Lung (tissue), 12 donors: Measurements from ENCODE around the gene CELF1. TPM values are rescaled to one million over a fixed set of nuclear protein-coding genes. Genes with fewer than 3 reads are reported as not detected.
"Not testable (repeated sequence)": the region's sequence is repeated elsewhere in the genome, so short reads cannot be mapped to it uniquely, and the experiment has no call there.

Experiments used
- ATAC-seq: fragments of 200-7000 bp; cut with Tn5 transposase; one replicate; pipeline ENCODE4 v1.9.1; 2020; ENCODE audit warnings: moderate number of reproducible peaks; ENCODE audit not compliant: insufficient read depth, low FRiP score
- DNase-seq, 3 donors: peaks; one replicate each; pipeline ENCODE4 v3.0.0-alpha.2; 2013 to 2017
- H3K27ac ChIP-seq, 2 donors: one replicate each; pipeline ENCODE4 v1.5.1; 2013; ENCODE audit warnings: mild to moderate bottlenecking in 2 of 2, moderate library complexity in 2 of 2, control low read depth in 1 of 2, inconsistent platforms in 1 of 2, low read depth in 1 of 2, low read length in 1 of 2
- H3K27me3 ChIP-seq, 3 donors: one replicate each; pipeline ENCODE4 v1.5.1; 2013; ENCODE audit warnings: low read length in 2 of 3; ENCODE audit not compliant: control insufficient read depth in 3 of 3, insufficient read depth in 3 of 3
- H3K36me3 ChIP-seq, 4 donors: one replicate each; pipeline ENCODE4 v1.5.1; 2013; ENCODE audit warnings: low read length in 4 of 4, mild to moderate bottlenecking in 1 of 4, moderate library complexity in 1 of 4; ENCODE audit not compliant: control insufficient read depth in 4 of 4, insufficient read depth in 4 of 4
- H3K4me1 ChIP-seq, 5 donors: one replicate each; pipeline ENCODE4 v1.5.1; 2013; ENCODE audit warnings: low read length in 5 of 5, mild to moderate bottlenecking in 2 of 5, moderate library complexity in 1 of 5; ENCODE audit not compliant: control insufficient read depth in 5 of 5, insufficient read depth in 5 of 5
- H3K4me3 ChIP-seq: one replicate; pipeline ENCODE4 v1.5.1; 2013; ENCODE audit warnings: mild to moderate bottlenecking, control low read depth, moderate library complexity
- H3K9ac ChIP-seq, 2 donors: one replicate each; pipeline ENCODE4 v1.5.1; 2013; ENCODE audit warnings: low read length in 2 of 2, control low read depth in 1 of 2; ENCODE audit not compliant: insufficient read depth in 1 of 2
- H3K9me3 ChIP-seq, 4 donors: one replicate each; pipeline ENCODE4 v1.5.1; 2013; ENCODE audit warnings: low read length in 3 of 4, mild to moderate bottlenecking in 1 of 4, moderate library complexity in 1 of 4; ENCODE audit not compliant: control insufficient read depth in 4 of 4, insufficient read depth in 3 of 4
- CTCF ChIP-seq: IDR thresholded peaks from 2 replicates; pipeline ENCODE4 v1.5.1; 2012; ENCODE audit warnings: mild to moderate bottlenecking; ENCODE audit errors: control extremely low read depth, extremely low read depth
- WGBS, 2 donors: extraction: QIAGEN DNeasy Blood & Tissue Kit; methylation state at CpG; one replicate each; pipeline ENCODE4 v1.1.7; 2013; 5-methylcytosine and 5-hydroxymethylcytosine counted together
- polyA plus RNA-seq, 2 donors: library from polyadenylated mRNA; stranded (reverse); fragments of 200-250 nt; gene quantifications; one replicate each; pipeline ENCODE4 v1.2.1, GENCODE V29; 2013
- total RNA-seq, 2 donors: library from RNA; depleted of rRNA in 1 of 2; stranded (reverse); fragments of >200 nt in 1 of 2; gene quantifications; one replicate each; pipeline ENCODE4 v1.2.1, GENCODE V29; 2014 to 2021
- donor health status: control.
- donor health status: control.
- donor health status: Bipolar disorder and iron deficiency.
- donor health status: healthy.
- donor health status: DM: yes; HTN: yes; CAD: no.

CELF1 gene
- total and polyA plus RNA-seq, 4 donors, result 32.2 to 184 (median 63.8) TPM

- Histone ChIP-seq H3K36me3 (peaks cover 0 to 5% (median under 1%) of the 10 kb centered on the region in 4 donors), H3K9me3 (no peaks in the 10 kb centered on the region), H3K4me3 (no peak overlapping the region), H3K27ac (no peak overlapping the region), H3K9ac (no peak overlapping the region), H3K27me3 (no peaks in the 10 kb centered on the region), H3K4me1 (peaks cover 0 to 18% (median under 1%) of the 10 kb centered on the region in 5 donors)
- no peak for ATAC-seq
- 94% methylated on average over 4 of the region's 4 CpGs for WGBS, 2 donors
- DNase-seq, result no peak
- no peak for TF ChIP-seq CTCF
Measured at GRCh38 chr11:47529951-47530350, 23.0 kb downstream of the CELF1 start.

- no peak for DNase-seq
- no peak for ATAC-seq
- peaks cover 5 to 19% (median 18%) of the 10 kb centered on the region in 5 donors for H3K4me1 ChIP-seq
Measured at GRCh38 chr11:47527186-47527585, 25.7 kb downstream of the CELF1 start.

GRCh38 chr11:47526032-47526431, 26.9 kb downstream of the CELF1 start:
- H3K27ac ChIP-seq, result not testable (repeated sequence)
- WGBS, 2 donors, result 91 to 94% methylated on average over 9 of the region's 9 CpGs
- peaks cover 5 to 21% (median 18%) of the 10 kb centered on the region in 5 donors for H3K4me1 ChIP-seq

More at GRCh38 chr11:47527186-47527585, 25.7 kb downstream of the CELF1 start:
- Histone ChIP-seq H3K9ac (no peak overlapping the region), H3K27ac (no peak overlapping the region), H3K4me3 (no peak overlapping the region), H3K9me3 (no peaks in the 10 kb centered on the region), H3K27me3 (no peaks in the 10 kb centered on the region), H3K36me3 (peaks cover 0 to 5% (median 0%) of the 10 kb centered on the region in 4 donors)
- WGBS, 2 donors, result 85 to 89% methylated on average over 6 of the region's 6 CpGs
- TF ChIP-seq CTCF, result no peak

GRCh38 chr11:47524291-47524874, 28.5 kb downstream of the CELF1 start:
- no peak for ATAC-seq
- peak in 1 of 3 donors; percentile 13 for DNase-seq
- no peaks in the 10 kb centered on the region for H3K9me3 ChIP-seq
- no peak for TF ChIP-seq CTCF
- H3K4me1 ChIP-seq, result peaks cover 11 to 28% (median 18%) of the 10 kb centered on the region in 5 donors
- peak overlapping the region; percentile 76 to 85 for H3K27ac ChIP-seq
- 33 to 43% methylated on average over 9 of the region's 9 CpGs for WGBS, 2 donors
- H3K9ac ChIP-seq, result peak overlapping the region in 1 of 2 donors; percentile 38
- H3K36me3 ChIP-seq, result no peaks in the 10 kb centered on the region
- no peaks in the 10 kb centered on the region for H3K27me3 ChIP-seq
- no peak overlapping the region for H3K4me3 ChIP-seq

More at GRCh38 chr11:47526032-47526431, 26.9 kb downstream of the CELF1 start:
- not testable (repeated sequence) for H3K4me3 ChIP-seq, DNase-seq, H3K9ac ChIP-seq, H3K9me3 ChIP-seq, H3K27me3 ChIP-seq, ATAC-seq, H3K36me3 ChIP-seq
